GM21367 (cell line): ENCODE data around the gene AKT1.
"Not testable (repeated sequence)": the region's sequence is repeated elsewhere in the genome, so short reads cannot be mapped to it uniquely, and the experiment has no call there.

Source experiments
- ATAC-seq: cut with Tn5 transposase; IDR thresholded peaks from one replicate; pipeline ENCODE4 v1.9.1; 2021; ENCODE audit not compliant: unreplicated experiment

The AKT1 gene

GRCh38 chr14:104794993-104795780, at the start of gene AKT1:
Gene AKT1, minus strand, starts transcription at chr14:104795748. Its CDS starts 3,105 bp downstream, at chr14:104792643.
- ATAC-seq: no peak

- ATAC-seq: no peak
Measured at GRCh38 chr14:104845033-104845666, 49.6 kb upstream of the AKT1 start.

GRCh38 chr14:104844306-104845032, 48.9 kb upstream of the AKT1 start:
- ATAC-seq: no peak

GRCh38 chr14:104843442-104844305, 48.1 kb upstream of the AKT1 start:
- no peak for ATAC-seq

GRCh38 chr14:104843006-104843405, 47.5 kb upstream of the AKT1 start:
- no peak for ATAC-seq

GRCh38 chr14:104841730-104842129, 46.2 kb upstream of the AKT1 start:
- no peak for ATAC-seq

GRCh38 chr14:104836171-104836935, 40.8 kb upstream of the AKT1 start:
- not testable (repeated sequence) for ATAC-seq

GRCh38 chr14:104830781-104831180, 35.2 kb upstream of the AKT1 start:
- no peak for ATAC-seq

- peak; percentile 43 for ATAC-seq
Measured at GRCh38 chr14:104827177-104828055, 31.9 kb upstream of the AKT1 start.

- no peak for ATAC-seq
Measured at GRCh38 chr14:104826861-104827176, 31.3 kb upstream of the AKT1 start.

GRCh38 chr14:104826189-104826860, 30.8 kb upstream of the AKT1 start:
- peak; percentile 73 for ATAC-seq

GRCh38 chr14:104824353-104824997, 28.9 kb upstream of the AKT1 start:
- ATAC-seq: no peak

GRCh38 chr14:104822821-104823615, 27.5 kb upstream of the AKT1 start:
- ATAC-seq: no peak

GRCh38 chr14:104821971-104822608, 26.5 kb upstream of the AKT1 start:
- no peak for ATAC-seq

GRCh38 chr14:104821229-104821945, 25.8 kb upstream of the AKT1 start:
- no peak for ATAC-seq

GRCh38 chr14:104820669-104821228, 25.2 kb upstream of the AKT1 start:
- no peak for ATAC-seq
